HG02943 (cell line): ENCODE data around the gene PRF1.
"Not testable (repeated sequence)": the region's sequence is repeated elsewhere in the genome, so short reads cannot be mapped to it uniquely, and the experiment has no call there.

Experiments used
- ATAC-seq: cut with Tn5 transposase; IDR thresholded peaks from one replicate; pipeline ENCODE4 v1.9.1; 2021; ENCODE audit warnings: mild to moderate bottlenecking, low read depth, moderate library complexity; ENCODE audit not compliant: unreplicated experiment

PRF1 gene

DNA sequence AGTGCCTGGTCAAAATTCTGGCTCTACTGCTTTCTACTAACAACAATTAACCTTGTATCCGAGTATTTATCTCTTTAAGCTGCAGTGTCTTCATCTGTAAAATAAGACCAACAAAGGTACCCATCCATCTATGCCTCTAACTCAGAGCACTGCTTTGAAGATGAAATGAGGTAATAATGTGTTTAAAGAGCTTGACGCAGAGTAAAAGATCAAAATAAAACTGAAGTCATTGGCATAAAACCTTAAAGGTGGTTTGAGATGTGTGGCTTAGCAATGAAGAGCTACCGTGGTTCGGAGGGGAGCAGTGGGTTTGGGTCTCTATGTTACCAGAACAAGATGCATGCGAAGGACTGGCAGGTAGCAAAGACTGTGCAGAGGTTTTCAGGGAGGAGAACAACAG, 16.1 kb upstream of the PRF1 start:
- no peak for ATAC-seq

DNA sequence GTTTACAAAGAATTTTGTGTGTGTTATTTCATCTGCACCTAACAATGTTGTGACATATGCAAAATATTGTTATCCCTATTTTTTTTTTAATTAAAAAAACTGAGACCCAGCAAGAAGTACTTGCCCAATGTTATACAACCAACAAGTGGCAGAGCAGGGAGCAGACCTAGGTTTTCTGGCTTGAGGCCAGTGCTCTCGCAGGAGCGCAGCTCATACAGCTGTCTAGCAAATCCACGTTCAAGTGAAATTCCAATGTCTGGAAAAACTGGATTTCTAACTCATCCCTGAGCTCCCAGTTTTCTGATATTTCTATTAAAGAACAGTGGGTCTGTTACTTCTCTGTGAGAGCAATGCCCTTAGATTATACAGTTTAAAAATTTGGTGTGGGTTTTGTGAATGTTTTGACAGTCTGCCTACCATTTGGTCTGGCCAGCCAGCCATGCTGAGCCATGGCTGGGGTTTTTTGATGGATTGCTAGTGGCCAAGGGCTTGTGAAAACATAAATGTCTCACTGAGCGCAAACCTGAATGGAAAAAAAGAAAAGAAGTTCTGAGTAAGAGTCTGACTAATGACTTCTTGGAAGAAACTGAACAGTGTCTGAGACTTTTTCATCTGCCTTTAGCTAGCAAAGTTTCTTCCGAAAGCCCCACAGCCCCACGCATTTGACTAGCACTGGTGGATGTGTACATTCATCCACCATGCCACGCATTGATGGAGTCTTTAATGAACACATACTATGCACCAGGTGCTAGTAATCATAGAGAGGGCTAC, 15.4 kb upstream of the PRF1 start:
- ATAC-seq: no peak

DNA sequence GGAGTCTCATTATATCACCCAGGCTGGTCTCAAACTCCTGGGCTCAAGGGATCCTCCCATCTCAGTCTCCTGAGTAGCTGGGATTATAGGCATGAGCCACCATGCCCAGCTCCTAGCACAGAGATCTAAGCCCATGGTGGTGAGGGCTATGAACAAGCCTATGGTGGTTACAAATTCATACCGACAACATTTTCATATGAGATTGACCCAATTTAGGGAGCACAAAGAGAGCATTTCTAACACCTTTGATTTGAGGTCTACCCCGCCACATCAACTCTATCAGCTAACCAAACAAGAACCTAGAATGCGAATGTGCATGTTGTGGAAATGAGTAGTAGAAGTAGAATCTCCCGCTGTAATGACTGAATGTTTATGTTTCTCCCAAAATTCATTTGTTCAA, 14.2 kb upstream of the PRF1 start:
- no peak for ATAC-seq

DNA sequence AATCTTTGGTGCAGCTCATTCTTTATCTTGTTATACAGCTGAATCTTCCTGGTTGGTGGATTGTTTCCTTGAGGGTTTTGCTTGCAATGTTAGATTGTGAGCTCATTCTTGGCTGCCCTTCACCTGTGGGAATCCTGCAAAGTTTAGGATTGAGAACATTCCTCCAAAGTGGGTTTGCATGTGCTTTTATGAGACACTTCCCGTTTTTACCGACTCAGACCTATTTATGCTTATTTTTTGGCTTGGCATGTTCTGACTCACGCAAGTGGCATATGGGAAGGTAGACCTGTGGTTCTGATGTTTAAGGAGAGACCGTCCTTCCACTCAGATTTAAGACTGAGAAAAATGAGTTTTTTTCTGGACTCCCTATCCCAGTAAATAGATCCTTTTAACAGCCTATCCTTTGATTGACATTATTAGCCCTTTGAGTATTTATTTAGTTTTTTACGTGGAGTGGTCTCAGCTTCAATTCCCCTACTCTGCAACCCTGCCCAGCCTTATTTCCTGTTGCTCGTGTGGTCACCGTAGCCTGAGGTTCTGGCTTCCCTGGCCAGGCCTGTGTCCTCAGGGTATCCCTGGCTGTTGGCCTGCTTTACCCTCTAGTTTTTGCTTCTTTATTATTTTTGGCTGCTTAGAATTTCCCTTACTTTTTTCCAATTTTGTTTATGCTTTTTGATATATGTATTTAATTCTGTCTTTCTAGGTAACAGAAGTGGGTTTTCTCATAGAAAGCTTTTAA, 13.4 kb upstream of the PRF1 start:
- ATAC-seq: no peak

DNA sequence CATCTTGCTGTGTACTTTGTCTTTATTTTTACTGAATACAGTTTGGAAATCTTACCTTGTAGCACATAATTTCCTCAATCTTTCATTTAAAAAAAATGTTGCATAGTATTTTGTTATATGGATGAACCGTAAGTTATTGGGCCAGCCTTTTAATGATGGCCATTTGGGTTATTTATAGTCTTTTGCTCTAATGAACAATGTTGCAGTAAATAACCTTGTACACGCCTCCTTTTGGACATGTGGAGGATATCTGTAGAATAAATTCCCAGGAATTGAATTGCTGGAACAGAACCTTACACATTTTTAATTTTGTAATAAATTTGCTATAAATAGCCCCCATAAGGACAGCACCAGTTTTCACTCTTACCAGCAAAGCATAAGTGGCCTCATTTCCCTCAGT, 12.7 kb upstream of the PRF1 start:
- ATAC-seq: no peak

DNA sequence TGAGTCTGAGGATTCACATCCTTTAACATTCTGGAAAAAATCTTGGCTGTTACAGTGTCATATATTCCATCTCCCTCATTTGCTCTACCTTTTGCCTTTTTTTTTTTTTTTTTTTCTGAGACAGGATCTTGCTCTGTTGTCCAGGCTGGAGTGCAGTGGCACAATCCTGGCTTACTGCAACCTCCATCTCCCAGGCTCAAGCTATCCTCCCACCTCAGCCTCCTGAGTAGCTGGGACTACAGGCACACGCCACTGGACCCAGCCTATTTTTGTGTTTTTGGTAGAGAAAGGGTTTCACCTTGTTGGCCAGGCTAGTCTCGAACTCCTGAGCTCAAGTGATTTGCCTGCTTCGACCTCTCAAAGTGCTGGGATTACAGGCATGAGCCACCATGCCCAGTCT, 11.8 kb upstream of the PRF1 start:
- ATAC-seq: not testable (repeated sequence)

DNA sequence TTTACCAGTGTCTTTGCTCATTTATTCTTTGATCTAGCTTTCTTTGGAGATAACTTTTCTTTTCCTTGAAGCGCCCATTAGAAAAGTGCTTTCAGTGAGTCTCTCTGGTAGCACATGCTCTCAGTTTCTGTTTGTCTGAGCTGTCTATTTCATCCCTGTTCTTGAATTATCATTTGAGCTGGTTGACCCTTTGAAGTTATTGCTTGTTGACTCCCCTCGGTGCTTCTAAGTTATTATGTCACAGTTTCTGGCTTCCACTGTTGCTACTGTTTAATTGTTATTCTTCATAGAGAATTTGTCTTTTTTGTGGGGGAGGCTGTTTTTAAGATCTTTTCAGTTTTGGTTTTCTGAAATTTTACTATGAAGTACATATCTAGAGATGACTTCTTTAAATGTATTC, 11.4 kb upstream of the PRF1 start:
- ATAC-seq: no peak

DNA sequence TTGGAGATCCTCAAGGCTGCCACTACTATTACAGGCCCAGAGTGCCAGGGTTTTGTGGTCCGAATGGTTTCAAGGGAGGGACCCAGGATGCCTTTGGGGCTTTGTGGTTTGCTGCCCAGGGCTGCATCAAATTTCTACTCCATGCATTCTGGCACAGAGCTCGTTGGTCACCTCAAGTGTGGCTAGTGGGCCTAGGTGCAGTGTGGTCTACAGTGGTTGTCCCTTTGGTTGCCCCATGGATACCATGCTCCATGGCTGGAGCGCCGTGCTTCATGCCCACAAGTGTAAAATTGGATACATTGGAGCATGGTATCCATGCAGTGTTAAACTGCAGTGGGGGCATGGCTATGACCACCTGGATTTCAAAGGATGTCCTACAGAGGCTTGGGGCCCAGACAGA, 5.4 kb upstream of the PRF1 start:
- no peak for ATAC-seq

DNA sequence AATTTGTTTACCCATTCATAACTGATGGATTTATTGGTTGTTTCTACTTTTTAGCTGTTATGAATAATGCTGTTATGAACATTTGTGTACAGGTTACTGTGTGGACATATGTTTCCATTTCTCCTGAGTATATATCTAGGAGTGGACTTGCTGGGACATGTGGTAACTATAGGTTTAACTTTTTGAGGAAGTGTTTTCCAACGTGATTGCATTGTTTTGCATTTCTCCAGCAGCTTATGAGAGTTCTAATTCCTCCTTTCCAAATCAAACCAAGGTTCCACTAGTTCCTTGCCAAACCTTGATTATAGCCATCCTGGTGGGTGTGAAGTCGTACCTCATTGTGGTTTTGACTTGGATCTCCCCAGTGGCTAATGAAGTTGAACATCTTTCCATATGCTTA, 2.6 kb upstream of the PRF1 start:
- ATAC-seq: no peak

DNA sequence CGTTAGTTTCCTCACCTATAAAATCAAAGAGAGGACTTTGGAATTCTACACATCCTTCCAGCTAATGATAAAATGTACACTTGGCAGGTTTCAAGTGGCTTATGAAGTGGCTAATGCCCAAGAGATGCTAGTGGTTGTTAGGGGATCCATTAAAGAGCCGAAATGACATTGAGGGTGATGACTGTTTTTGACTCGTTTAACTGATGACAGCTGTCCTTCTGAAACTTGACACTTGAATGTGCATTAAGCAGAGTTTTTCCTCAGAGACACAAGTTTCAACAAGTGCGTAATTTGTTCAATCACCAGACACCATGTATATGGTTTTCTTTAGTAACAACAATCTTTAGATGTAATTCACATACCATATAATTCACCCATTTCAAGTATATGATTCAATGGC, 1.6 kb upstream of the PRF1 start:
- ATAC-seq: no peak

DNA sequence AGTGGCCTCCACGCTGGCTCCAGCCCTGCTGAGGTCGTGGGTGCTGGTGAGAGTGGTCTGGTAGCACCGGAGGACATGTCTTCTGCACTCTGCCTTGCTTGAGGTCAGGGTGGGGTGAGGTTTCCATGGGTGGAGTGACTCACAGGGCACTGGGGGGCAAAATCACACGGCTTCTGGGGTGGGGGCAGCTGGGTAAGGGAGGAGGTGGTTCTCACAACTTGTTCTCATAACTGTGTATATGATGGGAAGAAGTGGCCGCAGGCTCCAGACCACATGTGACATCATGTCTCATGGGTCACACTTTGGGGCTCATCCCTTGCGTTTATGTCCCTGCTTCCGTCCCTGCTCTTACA, 884 bp upstream of the PRF1 start:
- ATAC-seq: no peak

DNA sequence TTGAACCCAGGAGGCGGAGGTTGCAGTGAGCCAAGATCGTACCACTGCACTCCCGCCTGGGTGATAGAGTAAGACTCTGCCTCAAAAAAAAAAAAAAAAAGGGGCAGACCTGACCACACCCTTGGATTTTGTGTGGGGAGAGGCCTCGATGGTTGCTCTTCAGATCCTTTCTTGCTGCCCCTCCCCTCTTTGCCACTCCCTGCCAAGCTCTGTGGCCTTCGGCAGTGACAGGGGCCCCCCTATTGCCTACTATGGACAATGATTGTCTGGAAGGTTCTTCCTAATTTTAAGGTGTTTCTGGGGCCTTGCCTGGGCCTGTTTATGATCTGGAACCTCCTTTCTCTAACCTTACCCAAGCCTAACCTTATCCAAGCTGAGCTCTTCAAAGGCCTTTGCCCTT, 795 bp downstream of the PRF1 start:
- no peak for ATAC-seq

DNA sequence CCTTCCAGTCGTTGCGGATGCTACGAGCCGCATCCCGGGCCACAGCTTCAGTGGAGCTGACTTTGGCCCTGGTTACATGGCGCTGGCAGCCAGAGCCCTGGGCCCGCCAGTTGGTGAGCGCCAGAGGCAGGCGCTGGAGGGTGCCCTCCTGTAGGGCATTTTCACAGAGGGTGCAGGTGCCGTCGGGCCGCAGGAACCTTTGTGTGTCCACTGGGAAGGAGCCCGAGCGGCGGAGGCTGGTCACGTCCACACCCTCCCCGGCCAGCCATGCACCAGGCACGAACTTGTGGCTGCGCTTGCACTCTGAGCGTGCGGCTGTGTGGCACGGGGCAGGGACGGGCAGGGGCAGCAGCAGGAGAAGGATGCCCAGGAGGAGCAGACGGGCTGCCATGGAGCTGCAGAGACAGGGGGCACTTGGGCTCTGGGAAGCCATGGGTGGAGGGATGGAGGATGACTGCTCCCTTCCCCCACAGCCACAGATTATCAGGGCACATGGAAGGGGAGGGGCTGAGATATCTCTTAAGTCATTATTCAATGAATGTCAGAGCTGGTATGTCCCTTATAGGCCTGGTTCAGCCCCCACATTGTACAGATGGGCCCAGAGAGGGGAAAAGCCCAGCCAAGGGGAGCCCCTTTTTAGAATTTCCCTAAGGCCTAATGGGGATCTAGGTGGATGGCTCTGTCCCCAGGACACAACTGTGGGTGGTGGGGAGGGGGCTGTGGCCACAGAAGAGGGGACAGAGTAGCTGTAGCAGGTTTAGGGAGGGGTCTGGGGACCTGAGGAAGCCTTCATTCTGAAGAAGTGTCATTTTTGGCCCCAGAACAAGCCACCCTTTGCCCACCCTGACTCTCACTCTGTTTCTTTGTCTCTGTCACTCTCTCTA, 1.8 kb downstream of the PRF1 start:
- ATAC-seq: no peak

DNA sequence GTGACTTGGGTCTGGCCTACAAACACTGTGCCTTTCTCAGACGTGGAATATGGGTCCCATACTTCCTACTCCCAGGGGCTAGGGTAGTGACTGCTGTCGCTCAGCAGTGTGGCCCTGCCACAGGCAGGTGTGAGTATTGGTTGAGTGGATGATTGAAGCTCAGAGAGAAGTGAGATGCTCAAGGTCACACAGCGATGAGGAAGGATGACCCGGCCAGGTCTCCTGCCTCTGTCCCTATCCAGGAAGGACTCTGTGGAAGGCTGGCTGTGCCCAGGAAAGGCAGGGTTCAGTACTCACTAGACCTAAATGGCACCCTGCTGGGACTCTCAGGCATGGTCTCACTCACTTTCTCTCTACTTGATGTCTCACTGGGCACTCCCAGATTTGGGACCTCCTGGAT, 2.8 kb downstream of the PRF1 start:
- ATAC-seq: no peak

DNA sequence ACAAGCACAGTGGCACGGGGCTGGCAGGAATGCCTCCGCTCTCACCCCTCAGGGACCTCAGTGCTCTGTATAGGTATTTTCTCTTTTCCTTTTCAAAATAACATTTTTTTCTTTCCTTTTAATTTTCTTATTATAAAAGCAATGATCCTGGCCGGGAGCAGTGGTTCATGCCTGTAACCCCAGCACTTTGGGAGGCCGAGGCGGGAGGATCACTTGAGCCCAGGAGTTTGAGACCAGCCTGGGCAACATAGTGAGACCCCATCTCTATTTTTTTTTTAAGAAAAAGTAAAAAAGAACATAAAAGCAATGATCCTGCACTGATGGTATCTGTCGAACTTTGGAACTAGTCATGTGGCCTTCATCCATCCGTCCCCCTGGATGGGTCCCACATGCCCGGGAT, 3.2 kb downstream of the PRF1 start:
- no peak for ATAC-seq

DNA sequence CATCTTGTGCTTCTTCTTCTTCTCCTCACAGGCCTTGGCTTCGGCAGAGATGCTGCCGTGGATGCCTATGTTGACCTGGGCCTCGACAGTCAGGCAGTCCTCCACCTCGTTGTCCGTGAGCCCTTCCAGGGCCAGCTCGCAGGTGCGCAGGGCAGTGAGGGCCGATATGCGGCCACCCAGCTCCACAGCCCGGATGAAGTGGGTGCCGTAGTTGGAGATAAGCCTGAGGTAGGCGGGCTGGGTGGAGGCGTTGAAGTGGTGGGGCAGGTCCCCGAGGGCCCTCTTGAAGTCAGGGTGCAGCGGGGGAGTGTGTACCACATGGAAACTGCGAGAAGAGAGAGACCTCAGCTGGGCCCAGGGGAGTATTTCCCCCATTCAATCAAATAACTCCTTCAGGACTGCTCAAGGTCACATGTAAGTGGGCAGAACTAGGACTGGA, 3.7 kb downstream of the PRF1 start:
- ATAC-seq: no peak

DNA sequence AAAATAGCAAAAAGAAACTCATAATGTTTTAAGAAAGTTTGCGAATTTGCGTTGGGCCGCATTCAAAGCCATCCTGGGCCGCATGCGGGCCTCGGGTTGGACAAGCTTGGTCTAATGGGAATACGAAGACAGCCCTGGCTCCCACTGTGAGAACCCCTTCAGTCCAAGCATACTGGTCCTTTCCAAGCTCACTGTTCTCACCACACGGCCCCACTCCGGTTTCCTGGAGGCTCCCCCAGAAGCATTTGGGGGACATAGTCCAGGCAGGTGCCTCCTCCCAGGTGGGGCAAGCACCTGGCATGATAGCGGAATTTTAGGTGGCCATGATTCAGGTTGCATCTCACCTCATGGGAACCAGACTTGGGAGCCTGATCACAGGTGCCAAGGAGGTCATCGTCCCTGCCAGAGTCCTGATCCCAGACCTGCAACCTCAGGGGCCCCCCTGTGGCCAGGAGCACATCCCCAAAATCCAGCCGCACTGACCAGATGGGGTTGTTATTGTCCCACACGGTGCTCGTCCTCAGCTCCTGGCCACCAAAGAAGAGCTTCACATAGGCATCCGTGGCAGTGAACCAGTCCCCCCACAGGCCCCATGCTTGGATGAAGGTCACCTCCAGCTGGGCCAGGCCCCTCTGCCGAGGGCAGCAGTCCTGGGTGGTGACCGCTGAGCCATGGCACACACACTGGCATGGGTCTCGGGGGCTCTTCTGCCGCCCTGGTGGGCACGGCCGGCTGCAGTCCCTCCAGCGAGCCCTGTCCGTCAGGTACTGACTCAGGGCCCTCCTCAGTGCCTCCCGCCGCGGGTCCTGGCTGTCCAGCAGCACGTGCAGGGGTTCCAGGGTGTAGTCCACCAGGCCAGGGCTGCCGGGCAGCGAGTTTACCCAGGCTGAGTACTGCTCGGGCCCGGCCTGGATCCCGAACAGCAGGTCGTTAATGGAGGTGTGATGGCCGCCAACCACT, 4.4 kb downstream of the PRF1 start:
- no peak for ATAC-seq

DNA sequence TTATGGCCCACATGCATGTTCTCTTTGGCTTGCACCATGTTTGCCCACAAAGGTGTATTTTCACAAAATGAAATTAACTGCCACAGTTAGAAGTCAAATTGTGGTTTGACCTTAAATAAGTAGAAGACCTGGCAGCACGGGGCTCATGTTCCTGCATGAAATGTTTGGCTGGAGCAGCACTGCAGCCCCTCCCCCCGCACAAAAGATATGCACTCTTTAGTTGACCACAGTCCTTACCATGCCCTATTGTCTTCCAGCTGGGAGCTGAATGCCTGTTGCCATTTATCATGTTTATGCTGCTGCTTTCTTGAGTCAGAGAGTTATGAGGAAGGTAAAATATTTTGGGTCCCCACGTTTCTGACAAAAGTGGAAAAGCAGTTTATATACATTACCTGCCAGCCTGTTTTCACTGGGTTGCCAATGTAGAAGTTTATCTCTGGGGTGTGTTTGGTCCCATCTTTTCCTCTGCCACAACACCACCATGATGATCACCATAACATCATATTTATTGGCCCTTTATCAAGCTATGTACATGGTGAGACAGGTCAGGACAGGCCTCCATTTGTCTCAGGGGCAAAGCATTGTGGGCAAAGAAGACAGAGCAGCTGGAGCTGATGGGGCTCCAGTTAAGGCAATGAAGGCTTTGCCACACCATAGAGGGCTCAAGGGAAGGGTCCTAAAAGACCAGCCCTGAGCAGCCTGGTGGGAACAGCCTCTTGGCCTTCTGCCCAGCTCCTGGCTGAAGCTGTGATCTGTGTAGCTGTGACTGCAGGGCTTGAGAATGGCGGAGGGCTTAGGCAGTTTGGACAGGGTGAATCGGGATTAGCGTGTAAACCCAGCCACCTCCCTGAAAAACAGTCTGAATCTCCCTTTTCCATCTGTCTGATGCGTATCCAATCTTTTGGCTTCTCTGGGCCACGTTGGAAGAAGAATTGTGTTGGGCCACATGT, 5.4 kb downstream of the PRF1 start:
- ATAC-seq: no peak
